Endodermal cell (in vitro differentiated cells): ENCODE measurements around the gene TIAM1. TPM values are rescaled to one million over a fixed set of nuclear protein-coding genes. Genes with fewer than 3 reads are reported as not detected.

Experiments used
- DNase-seq: peaks from one replicate; pipeline ENCODE4 v3.0.0-alpha.2; 2017
- H3K27ac ChIP-seq: 2 replicates; pipeline ENCODE4 v1.5.1; 2013; ENCODE audit warnings: mild to moderate bottlenecking, low read depth, low read length, moderate library complexity
- H3K27me3 ChIP-seq: 2 replicates; pipeline ENCODE4 v1.6.1; 2013; ENCODE audit warnings: mild to moderate bottlenecking, low read length, moderate library complexity; ENCODE audit not compliant: insufficient read depth, control insufficient read depth, poor library complexity, severe bottlenecking
- H3K36me3 ChIP-seq: 2 replicates; pipeline ENCODE4 v1.7.0; 2013; ENCODE audit warnings: mild to moderate bottlenecking, low read length, moderate library complexity; ENCODE audit not compliant: control insufficient read depth, insufficient read depth
- H3K4me1 ChIP-seq: one replicate; pipeline ENCODE4 v1.7.0; 2013; ENCODE audit warnings: low read length; ENCODE audit not compliant: control insufficient read depth, insufficient read depth
- H3K4me3 ChIP-seq: 2 replicates; pipeline ENCODE4 v1.5.1; 2013; ENCODE audit warnings: mild to moderate bottlenecking, low read length, moderate library complexity
- H3K9ac ChIP-seq: 2 replicates; pipeline ENCODE4 v1.6.1; 2013; ENCODE audit warnings: mild to moderate bottlenecking, low read length, moderate library complexity; ENCODE audit not compliant: poor library complexity, severe bottlenecking; ENCODE audit errors: extremely low read depth
- H3K9me3 ChIP-seq: 2 replicates; pipeline ENCODE4 v1.6.1; 2013; ENCODE audit warnings: mild to moderate bottlenecking, low read length, moderate library complexity; ENCODE audit not compliant: control insufficient read depth
- H3K27ac Mint-ChIP-seq: 2 replicates; pipeline ENCODE4 v1.8.0; 2020; ENCODE audit warnings: mixed read lengths
- H3K27me3 Mint-ChIP-seq: 2 replicates; pipeline ENCODE4 v1.8.0; 2021; ENCODE audit warnings: mild to moderate bottlenecking, mixed read lengths; ENCODE audit not compliant: insufficient read depth
- H3K36me3 Mint-ChIP-seq: 2 replicates; pipeline ENCODE4 v1.8.0; 2020; ENCODE audit warnings: low read depth, mixed read lengths
- H3K4me1 Mint-ChIP-seq: 2 replicates; pipeline ENCODE4 v1.8.0; 2020; ENCODE audit warnings: mixed read lengths
- H3K4me3 Mint-ChIP-seq: 2 replicates; pipeline ENCODE4 v1.8.0; 2020; ENCODE audit warnings: mild to moderate bottlenecking, moderate library complexity, mixed read lengths
- H3K9me3 Mint-ChIP-seq: 2 replicates; pipeline ENCODE4 v1.8.0; 2020; ENCODE audit warnings: mild to moderate bottlenecking, mixed read lengths
- CTCF ChIP-seq: fragments of 200-600 bp; sonication (generic); conservative IDR thresholded peaks from 2 replicates; pipeline ENCODE4 v1.5.0; 2021; ENCODE audit warnings: antibody characterized with exemption, mild to moderate bottlenecking
- WGBS, 2 experiments: methylation state at CpG; one replicate each; pipeline versions ENCODE4 v1.1.5 to v1.1.7; 2013; ENCODE audit warnings: missing lambda C conversion rate in 2 of 2, mixed read lengths in 1 of 2; ENCODE audit not compliant: insufficient coverage in 1 of 2, insufficient read length in 1 of 2; 5-methylcytosine and 5-hydroxymethylcytosine counted together
- total RNA-seq, 2 donors: library from RNA; stranded (reverse); fragmentation: NEBNext Ultra II Directional in 1 of 2; extraction: Animal tissue kit (Norgen Biotek cat#: 25700) in 1 of 2; gene quantifications; 2 replicates in 1 of 2; 3 replicates in 1 of 2; pipeline ENCODE4 v1.2.1, GENCODE V29; 2021

The TIAM1 gene
- total RNA-seq, 2 donors from 2014 or later, result 29.4 to 33.3 TPM

GRCh38 chr21:31236528-31236927 lies 107.5 kb downstream of the TIAM1 start:
- WGBS, 2 experiments, result 86 to 100% methylated on average over 5 of the region's 5 CpGs
- H3K36me3 ChIP-seq, result peaks cover 25% of the 10 kb centered on the region
- H3K4me1 ChIP-seq, result no peaks in the 10 kb centered on the region
- no peak for DNase-seq
- no peak overlapping the region for H3K27ac ChIP-seq
- H3K9ac ChIP-seq, result no peak overlapping the region
- H3K4me3 Mint-ChIP-seq, result no peak overlapping the region
- H3K27me3 ChIP-seq, result no peaks in the 10 kb centered on the region
- H3K36me3 Mint-ChIP-seq, result peaks cover 38% of the 10 kb centered on the region
- peaks cover 34% of the 10 kb centered on the region for H3K9me3 ChIP-seq
- peaks cover 31% of the 10 kb centered on the region for H3K9me3 Mint-ChIP-seq
- peak overlapping the region; percentile 26 for H3K4me3 ChIP-seq
- H3K4me1 Mint-ChIP-seq, result peaks cover 10% of the 10 kb centered on the region
- TF ChIP-seq CTCF, result no peak
- no peaks in the 10 kb centered on the region for H3K27me3 Mint-ChIP-seq
- H3K27ac Mint-ChIP-seq, result no peak overlapping the region

- Histone ChIP-seq H3K27me3 (no peaks in the 10 kb centered on the region), H3K4me3 (no peak overlapping the region), H3K36me3 (peaks cover 19% of the 10 kb centered on the region), H3K27ac (no peak overlapping the region), H3K4me1 (no peaks in the 10 kb centered on the region), H3K9ac (no peak overlapping the region), H3K9me3 (peaks cover 27% of the 10 kb centered on the region)
- WGBS, 2 experiments, result 84 to 96% methylated on average over 5 to 6 of the region's 6 CpGs
- Mint-ChIP-seq H3K36me3 (peaks cover 34% of the 10 kb centered on the region), H3K4me3 (no peak overlapping the region), H3K27ac (no peak overlapping the region), H3K4me1 (peaks cover 10% of the 10 kb centered on the region), H3K9me3 (peaks cover 25% of the 10 kb centered on the region), H3K27me3 (no peaks in the 10 kb centered on the region)
- TF ChIP-seq CTCF, result no peak
- no peak for DNase-seq
Observed at GRCh38 chr21:31235671-31236450, 108.2 kb downstream of the TIAM1 start.

- H3K4me3 Mint-ChIP-seq, result no peak overlapping the region
- TF ChIP-seq CTCF, result no peak
- H3K27me3 Mint-ChIP-seq, result no peaks in the 10 kb centered on the region
- H3K4me3 ChIP-seq, result no peak overlapping the region
- peaks cover 10% of the 10 kb centered on the region for H3K4me1 Mint-ChIP-seq
- H3K9me3 Mint-ChIP-seq, result peaks cover 16% of the 10 kb centered on the region
- peaks cover 24% of the 10 kb centered on the region for H3K36me3 Mint-ChIP-seq
- peaks cover 18% of the 10 kb centered on the region for H3K9me3 ChIP-seq
- 83 to 93% methylated on average over 1 to 2 of the region's 2 CpGs for WGBS, 2 experiments
- no peak overlapping the region for H3K27ac ChIP-seq
- H3K9ac ChIP-seq, result no peak overlapping the region
- H3K36me3 ChIP-seq, result peaks cover 9% of the 10 kb centered on the region
- H3K27ac Mint-ChIP-seq, result no peak overlapping the region
- H3K27me3 ChIP-seq, result no peaks in the 10 kb centered on the region
- no peak for DNase-seq
- H3K4me1 ChIP-seq, result no peaks in the 10 kb centered on the region
Observed at GRCh38 chr21:31234936-31235335, 109.1 kb downstream of the TIAM1 start.
